ENCODE results near the gene OPRL1.

DNA sequence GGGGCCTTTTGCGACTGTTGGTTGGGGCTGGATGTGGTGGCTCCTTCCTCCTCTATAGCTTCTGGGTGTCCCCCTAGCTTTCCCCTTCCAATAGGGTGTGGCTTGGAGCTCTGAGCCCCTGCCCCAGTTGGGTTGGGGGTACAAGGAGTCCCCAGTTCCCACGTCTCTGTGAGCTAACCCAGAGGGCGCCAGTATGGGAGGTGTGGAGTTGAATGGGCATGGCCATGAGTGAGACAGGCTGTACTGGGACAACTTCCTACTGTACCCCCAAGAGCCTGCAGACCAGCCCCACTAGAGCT lies 42.7 kb upstream of the OPRL1 start:
- TF ChIP-seq CTCF (IDR thresholded peaks at IDR 0.05) (no peak), POLR2A (IDR thresholded peaks at IDR 0.05) (no peak)
